Osteocyte (in vitro differentiated cells): ENCODE data around the gene MBP. TPM values are rescaled to one million over a fixed set of nuclear protein-coding genes. Genes with fewer than 3 reads are reported as not detected.

ENCODE experiments used
- DNase-seq: peaks from one replicate; pipeline ENCODE4 v3.0.0; 2021; ENCODE audit warnings: mixed read lengths; ENCODE audit not compliant: unreplicated experiment; ENCODE audit errors: extremely low spot score
- H3K27ac Mint-ChIP-seq: one replicate; pipeline ENCODE4 v1.8.0; 2021; ENCODE audit warnings: mild to moderate bottlenecking, mixed read lengths; ENCODE audit not compliant: unreplicated experiment
- H3K27me3 Mint-ChIP-seq: one replicate; pipeline ENCODE4 v1.8.0; 2021; ENCODE audit warnings: mixed read lengths; ENCODE audit not compliant: unreplicated experiment
- H3K36me3 Mint-ChIP-seq: one replicate; pipeline ENCODE4 v1.8.0; 2021; ENCODE audit warnings: mixed read lengths; ENCODE audit not compliant: unreplicated experiment
- H3K4me1 Mint-ChIP-seq: one replicate; pipeline ENCODE4 v1.8.0; 2021; ENCODE audit warnings: mixed read lengths; ENCODE audit not compliant: unreplicated experiment
- H3K4me3 Mint-ChIP-seq: one replicate; pipeline ENCODE4 v1.8.0; 2021; ENCODE audit warnings: mild to moderate bottlenecking, moderate library complexity, mixed read lengths; ENCODE audit not compliant: unreplicated experiment
- H3K9me3 Mint-ChIP-seq: one replicate; pipeline ENCODE4 v1.8.0; 2021; ENCODE audit warnings: mixed read lengths; ENCODE audit not compliant: unreplicated experiment
- total RNA-seq: library from RNA; stranded (reverse); gene quantifications from 2 replicates; pipeline ENCODE4 v1.2.1, GENCODE V29; 2021
- TF ChIP-seq, protein P1 (sequence below): fragments of 200-600 bp; sonication (generic); IDR thresholded peaks from 2 replicates; pipeline ENCODE4 v1.5.0; 2021; ENCODE audit warnings: antibody characterized with exemption, mild to moderate bottlenecking, moderate library complexity

The MBP gene
- total RNA-seq, 1 donor from 2014 or later: 18.6 TPM

DNA sequence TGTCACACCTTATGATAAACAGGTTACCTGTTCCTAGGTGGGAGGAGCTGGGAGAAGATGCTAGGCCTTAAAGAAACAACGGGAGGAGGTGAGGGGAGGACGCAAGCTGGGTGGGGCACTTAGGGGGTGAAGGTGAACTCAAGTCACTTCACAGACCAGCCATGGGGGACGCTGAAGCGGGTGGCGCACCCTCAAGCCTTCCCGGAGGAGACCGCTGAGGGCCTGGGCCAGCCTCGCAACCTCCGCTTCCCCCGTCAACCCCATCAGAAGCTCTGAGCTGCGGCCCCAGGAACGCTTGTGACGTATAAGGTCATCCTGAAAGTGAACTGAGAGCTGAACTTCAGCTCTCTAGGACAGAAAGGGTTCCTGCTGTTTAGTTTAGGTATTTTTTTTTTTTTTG, 133.5 kb downstream of the MBP start:
- Mint-ChIP-seq H3K9me3 (no peaks in the 10 kb centered on the region), H3K4me3 (no peak overlapping the region), H3K36me3 (no peaks in the 10 kb centered on the region), H3K4me1 (peaks cover 7% of the 10 kb centered on the region), H3K27me3 (peaks cover 9% of the 10 kb centered on the region), H3K27ac (no peak overlapping the region)
- TF ChIP-seq, protein P1, sequence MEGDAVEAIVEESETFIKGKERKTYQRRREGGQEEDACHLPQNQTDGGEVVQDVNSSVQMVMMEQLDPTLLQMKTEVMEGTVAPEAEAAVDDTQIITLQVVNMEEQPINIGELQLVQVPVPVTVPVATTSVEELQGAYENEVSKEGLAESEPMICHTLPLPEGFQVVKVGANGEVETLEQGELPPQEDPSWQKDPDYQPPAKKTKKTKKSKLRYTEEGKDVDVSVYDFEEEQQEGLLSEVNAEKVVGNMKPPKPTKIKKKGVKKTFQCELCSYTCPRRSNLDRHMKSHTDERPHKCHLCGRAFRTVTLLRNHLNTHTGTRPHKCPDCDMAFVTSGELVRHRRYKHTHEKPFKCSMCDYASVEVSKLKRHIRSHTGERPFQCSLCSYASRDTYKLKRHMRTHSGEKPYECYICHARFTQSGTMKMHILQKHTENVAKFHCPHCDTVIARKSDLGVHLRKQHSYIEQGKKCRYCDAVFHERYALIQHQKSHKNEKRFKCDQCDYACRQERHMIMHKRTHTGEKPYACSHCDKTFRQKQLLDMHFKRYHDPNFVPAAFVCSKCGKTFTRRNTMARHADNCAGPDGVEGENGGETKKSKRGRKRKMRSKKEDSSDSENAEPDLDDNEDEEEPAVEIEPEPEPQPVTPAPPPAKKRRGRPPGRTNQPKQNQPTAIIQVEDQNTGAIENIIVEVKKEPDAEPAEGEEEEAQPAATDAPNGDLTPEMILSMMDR: no peak
- DNase-seq: no peak

DNA sequence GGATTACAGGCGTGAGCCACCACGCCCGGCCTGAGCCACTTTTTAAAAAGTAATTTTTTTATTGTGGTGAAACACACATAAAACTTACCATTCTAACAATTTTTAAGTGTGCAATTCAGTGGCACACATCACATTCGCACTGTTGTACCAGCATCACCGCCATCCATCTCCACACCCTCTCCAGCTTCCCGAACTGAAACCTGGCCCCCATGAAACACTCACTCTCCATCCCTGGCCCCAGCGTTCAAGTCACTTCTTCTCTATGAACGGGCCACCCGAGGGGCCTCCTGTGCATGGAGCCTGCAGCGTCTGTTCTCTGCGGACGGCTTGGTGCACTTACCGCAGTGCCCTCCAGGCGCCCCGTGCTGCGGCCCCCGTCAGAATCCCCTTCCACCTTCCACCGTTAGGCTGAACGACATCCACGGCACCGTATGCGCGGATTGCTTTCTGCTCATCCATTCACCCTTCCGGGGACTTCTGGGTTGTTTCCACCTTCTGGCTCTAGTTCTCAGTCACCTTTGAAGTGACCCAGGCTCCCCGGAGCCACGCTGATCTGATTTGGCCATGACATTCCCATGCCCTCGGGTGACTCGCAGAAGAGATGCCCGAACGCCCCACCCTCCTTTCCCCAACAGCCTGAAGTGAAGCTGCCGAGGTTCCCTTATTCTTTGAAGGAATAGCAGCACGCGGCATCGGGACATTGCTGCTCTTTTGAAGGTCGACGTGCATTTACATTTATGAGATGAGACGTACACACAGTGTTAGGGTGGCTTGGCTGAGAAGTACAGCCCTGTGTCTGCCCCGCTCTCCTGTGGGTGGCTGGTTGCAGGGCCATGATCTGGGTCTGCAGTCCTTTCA, 134.4 kb downstream of the MBP start:
- no peaks in the 10 kb centered on the region for H3K9me3 Mint-ChIP-seq
- no peak overlapping the region for H3K27ac Mint-ChIP-seq
- no peak for DNase-seq
- peaks cover 11% of the 10 kb centered on the region for H3K27me3 Mint-ChIP-seq
- peaks cover 7% of the 10 kb centered on the region for H3K4me1 Mint-ChIP-seq
- H3K4me3 Mint-ChIP-seq: no peak overlapping the region
- TF ChIP-seq, protein P1: no peak
- no peaks in the 10 kb centered on the region for H3K36me3 Mint-ChIP-seq

DNA sequence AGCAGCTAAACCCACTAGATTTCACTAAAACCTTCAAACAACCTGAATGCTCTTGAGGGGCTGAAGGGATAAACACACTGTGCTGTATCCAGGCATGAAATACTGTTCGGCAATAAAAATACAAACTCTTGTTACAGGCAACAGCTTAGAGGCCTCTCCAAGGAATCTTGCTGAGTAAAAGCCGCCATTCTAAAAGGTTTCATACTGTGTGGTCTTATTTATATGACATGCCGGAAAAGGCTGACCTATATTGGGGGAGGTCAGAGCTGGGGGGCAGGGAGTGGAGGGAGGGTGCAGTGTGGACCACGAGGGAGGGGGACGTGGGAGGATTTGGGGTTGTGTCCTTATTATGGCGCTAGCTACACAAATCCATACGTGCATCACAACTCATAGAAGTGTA, 136.2 kb downstream of the MBP start:
- Mint-ChIP-seq H3K27me3 (peaks cover 11% of the 10 kb centered on the region), H3K36me3 (no peaks in the 10 kb centered on the region), H3K9me3 (no peaks in the 10 kb centered on the region), H3K4me1 (peaks cover 7% of the 10 kb centered on the region), H3K4me3 (no peak overlapping the region), H3K27ac (no peak overlapping the region)
- TF ChIP-seq, protein P1: no peak
- no peak for DNase-seq

DNA sequence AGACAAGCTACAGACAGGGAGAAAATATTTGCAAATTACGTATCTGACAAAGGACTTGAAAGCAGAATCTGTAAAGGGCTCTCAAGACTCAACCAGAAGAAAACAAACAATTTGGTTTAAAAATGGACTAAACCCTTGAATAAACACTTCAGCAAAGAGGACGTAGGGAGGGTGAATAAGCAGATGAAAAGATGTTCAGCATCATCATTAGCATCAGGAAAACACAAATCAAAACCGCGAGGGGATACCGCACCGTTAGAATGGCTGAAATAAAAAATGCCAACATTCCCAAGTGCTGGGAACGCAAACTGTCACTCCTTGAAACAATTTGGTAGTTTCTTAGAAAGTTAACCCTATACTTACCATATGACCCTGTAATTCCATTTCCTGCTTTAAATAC, 136.7 kb downstream of the MBP start:
- Mint-ChIP-seq H3K9me3 (no peaks in the 10 kb centered on the region), H3K4me3 (no peak overlapping the region), H3K27me3 (peaks cover 11% of the 10 kb centered on the region), H3K27ac (no peak overlapping the region), H3K36me3 (no peaks in the 10 kb centered on the region), H3K4me1 (peaks cover 7% of the 10 kb centered on the region)
- TF ChIP-seq, protein P1: no peak
- no peak for DNase-seq

DNA sequence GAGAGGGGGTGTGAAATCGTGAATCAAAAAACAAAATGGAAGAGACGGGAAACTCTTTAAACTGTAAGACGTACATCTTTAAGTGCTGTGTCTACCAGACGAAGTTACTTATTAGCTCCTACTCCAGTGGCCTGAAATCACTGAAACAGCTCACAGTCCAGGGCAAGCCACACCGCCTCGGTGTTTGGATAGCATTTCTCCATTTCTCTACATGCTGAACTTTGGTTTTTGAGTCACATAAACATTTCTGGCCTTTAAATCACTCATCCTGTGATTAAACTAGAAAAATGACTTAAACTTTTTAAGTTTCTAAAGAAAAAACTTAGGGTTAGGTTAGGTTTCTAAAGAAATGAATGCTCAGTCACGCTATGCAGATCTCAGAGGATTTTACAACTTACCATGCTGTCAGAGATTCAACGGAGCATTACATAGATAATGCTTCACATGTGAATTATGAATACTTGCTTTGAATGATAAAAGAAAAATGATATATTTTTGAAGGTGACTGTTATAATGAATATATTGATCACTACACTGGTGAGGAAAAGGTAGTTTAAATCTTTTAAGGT, 138.4 kb downstream of the MBP start:
- no peaks in the 10 kb centered on the region for H3K36me3 Mint-ChIP-seq
- H3K4me1 Mint-ChIP-seq: no peaks in the 10 kb centered on the region
- no peak overlapping the region for H3K4me3 Mint-ChIP-seq
- peaks cover 11% of the 10 kb centered on the region for H3K27me3 Mint-ChIP-seq
- TF ChIP-seq, protein P1: no peak
- peak; percentile 13 for DNase-seq
- H3K9me3 Mint-ChIP-seq: no peaks in the 10 kb centered on the region
- no peak overlapping the region for H3K27ac Mint-ChIP-seq
